Peyer's patch (tissue), 4 donors: ENCODE data around the gene HDAC4.

Source experiments
- CTCF ChIP-seq, 6 experiments: fragments of 450-650 bp in 4 of 6; fragments of 200-600 bp in 2 of 6; sonication (generic) in 1 of 6; IDR thresholded peaks; one replicate each; pipeline ENCODE4 v1.5.1; 2017 to 2019; ENCODE audit warnings: antibody characterized with exemption in 6 of 6, mild to moderate bottlenecking in 3 of 6, moderate library complexity in 1 of 6
- POLR2A ChIP-seq, 2 donors: fragments of 450-650 bp; IDR thresholded peaks; one replicate each; pipeline ENCODE4 v1.5.1; 2017; ENCODE audit warnings: antibody characterized with exemption in 2 of 2, mild to moderate bottlenecking in 2 of 2, moderate library complexity in 2 of 2

DNA sequence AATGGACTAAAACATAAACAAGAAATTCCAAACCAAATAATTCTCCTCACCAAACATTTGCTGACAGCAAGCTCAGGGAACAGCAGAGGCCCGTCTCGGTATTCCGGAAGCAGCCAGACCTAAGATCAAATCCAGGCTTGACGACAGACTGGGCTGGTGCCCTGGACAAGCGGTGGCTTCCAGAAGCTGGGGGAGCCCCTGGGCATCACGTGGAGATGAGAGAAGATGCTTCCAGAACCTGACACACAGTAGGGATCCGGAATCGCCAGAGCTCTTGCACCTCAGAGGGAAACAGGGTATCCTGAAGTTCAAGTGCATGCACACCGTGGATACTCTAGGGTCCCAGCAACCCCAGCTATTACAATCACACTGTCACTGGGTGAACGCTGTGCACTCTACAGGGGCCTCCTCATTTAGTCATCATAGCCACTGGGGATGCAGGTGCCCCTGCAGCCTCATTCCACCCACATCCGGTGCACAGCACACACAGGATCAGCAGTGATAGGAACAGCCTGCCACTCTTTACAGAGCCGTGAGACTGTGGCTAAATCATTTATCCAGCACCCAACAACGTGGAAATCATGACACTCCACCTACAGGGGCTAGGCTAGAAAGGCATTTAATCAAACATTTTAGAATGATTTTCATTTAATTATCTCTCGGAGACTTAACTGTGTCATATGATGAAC, 102.6 kb downstream of the HDAC4 start:
- no peak for TF ChIP-seq POLR2A (IDR thresholded peaks at IDR 0.05)
- TF ChIP-seq CTCF (IDR thresholded peaks at IDR 0.05) = peak in 1 of 6 experiments; percentile 31
